ENCODE data around the gene NCK2. TPM values are rescaled to one million over a fixed set of nuclear protein-coding genes. Genes with fewer than 3 reads are reported as not detected.

Gene NCK2
- total and polyA plus RNA-seq, 2 of the 4 experiments (the other 2 are of a cell fraction) = 15.8 to 22.2 TPM

GRCh38 chr2:105864262-105864661, 119.5 kb downstream of the NCK2 start:
- dilution Hi-C loops (cut with HindIII; ENCODE audit: low sequenced_read_pairs, unreplicated experiment) = no loop called here
- H3K79me1 ChIP-seq (ENCODE audit: low read depth in 1 of 2, low read length in 2 of 2) = peaks cover 21 to 64% of the 10 kb centered on the region in 2 experiments
- ATAC-seq (ENCODE audit: low read depth) (no peak), DNase-seq (no peak)
- no peak overlapping the region for H4K91ac ChIP-seq (ENCODE audit: insufficient read depth, low read depth, low read length)
- no peak overlapping the region for H3K4me2 ChIP-seq (ENCODE audit: low read depth, low read length)
- H2BK20ac ChIP-seq (ENCODE audit: low read depth, low read length) = no peak overlapping the region
- no peak overlapping the region for H3K27ac ChIP-seq (ENCODE audit: insufficient read depth, low read length)
- peaks cover 20% of the 10 kb centered on the region for H4K20me1 ChIP-seq (ENCODE audit: insufficient read depth, low read length)
- no peaks in the 10 kb centered on the region for H3K36me3 ChIP-seq (ENCODE audit: control insufficient read depth, insufficient read depth, low read length)
- H3K9me3 ChIP-seq (ENCODE audit: control insufficient read depth, insufficient read depth, low read length) = no peaks in the 10 kb centered on the region
- H2BK15ac ChIP-seq (ENCODE audit: low read depth, low read length) = 0 out of 3 replicates have a peak overlapping the region, but pooled peaks have one; percentile 20
- ChIA-PET CTCF (no interaction called here), POLR2A (ENCODE audit: unreplicated experiment) (no interaction called here)
- intact Hi-C loops (cut with micrococcal nuclease) = no loop called here
- no peak overlapping the region for H3K56ac ChIP-seq (ENCODE audit: extremely low read depth, insufficient read depth, low read length)
- H3K4me3 ChIP-seq (ENCODE audit: insufficient read depth, low read depth, low read length) = no peak overlapping the region
- H2AK9ac ChIP-seq (replicated peaks; ENCODE audit: low read depth, low read length, poor library complexity) = no peak overlapping the region
- TF ChIP-seq CHD1 (IDR thresholded peaks at IDR 0.05; ENCODE audit: low read depth, low read length) (no peak), RFX5 (IDR thresholded peaks at IDR 0.05; ENCODE audit: low read depth, low read length) (no peak), MAZ (IDR thresholded peaks at IDR 0.05; ENCODE audit: borderline replicate concordance, low read depth, low read length) (no peak), RAD21 (IDR thresholded peaks at IDR 0.05; ENCODE audit: low read length) (no peak), CEBPB (IDR thresholded peaks at IDR 0.05; ENCODE audit: low read depth, low read length) (no peak), NFE2L2 (IDR thresholded peaks at IDR 0.05; ENCODE audit: low read depth, low read length) (no peak), POLR2A (IDR thresholded peaks at IDR 0.05; ENCODE audit: low read depth, low read length) (no peak), SMC3 (IDR thresholded peaks at IDR 0.05; ENCODE audit: low read depth, low read length) (no peak), BHLHE40 (IDR thresholded peaks at IDR 0.05; ENCODE audit: low read depth, low read length) (no peak), FOS (IDR thresholded peaks at IDR 0.05; ENCODE audit: low read depth, low read length) (no peak), ELK1 (IDR thresholded peaks at IDR 0.05; ENCODE audit: borderline replicate concordance, low read depth, low read length) (no peak), MXI1 (IDR thresholded peaks at IDR 0.05; ENCODE audit: borderline replicate concordance, low read depth, low read length) (no peak), MAFK (IDR thresholded peaks at IDR 0.05; ENCODE audit: low read depth, low read length) (no peak)
- TF ChIP-seq, protein P1, sequence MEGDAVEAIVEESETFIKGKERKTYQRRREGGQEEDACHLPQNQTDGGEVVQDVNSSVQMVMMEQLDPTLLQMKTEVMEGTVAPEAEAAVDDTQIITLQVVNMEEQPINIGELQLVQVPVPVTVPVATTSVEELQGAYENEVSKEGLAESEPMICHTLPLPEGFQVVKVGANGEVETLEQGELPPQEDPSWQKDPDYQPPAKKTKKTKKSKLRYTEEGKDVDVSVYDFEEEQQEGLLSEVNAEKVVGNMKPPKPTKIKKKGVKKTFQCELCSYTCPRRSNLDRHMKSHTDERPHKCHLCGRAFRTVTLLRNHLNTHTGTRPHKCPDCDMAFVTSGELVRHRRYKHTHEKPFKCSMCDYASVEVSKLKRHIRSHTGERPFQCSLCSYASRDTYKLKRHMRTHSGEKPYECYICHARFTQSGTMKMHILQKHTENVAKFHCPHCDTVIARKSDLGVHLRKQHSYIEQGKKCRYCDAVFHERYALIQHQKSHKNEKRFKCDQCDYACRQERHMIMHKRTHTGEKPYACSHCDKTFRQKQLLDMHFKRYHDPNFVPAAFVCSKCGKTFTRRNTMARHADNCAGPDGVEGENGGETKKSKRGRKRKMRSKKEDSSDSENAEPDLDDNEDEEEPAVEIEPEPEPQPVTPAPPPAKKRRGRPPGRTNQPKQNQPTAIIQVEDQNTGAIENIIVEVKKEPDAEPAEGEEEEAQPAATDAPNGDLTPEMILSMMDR (conservative IDR thresholded peaks at IDR 0.05; ENCODE audit: low read depth, low read length) = no peak
- TF ChIP-seq, protein P2, sequence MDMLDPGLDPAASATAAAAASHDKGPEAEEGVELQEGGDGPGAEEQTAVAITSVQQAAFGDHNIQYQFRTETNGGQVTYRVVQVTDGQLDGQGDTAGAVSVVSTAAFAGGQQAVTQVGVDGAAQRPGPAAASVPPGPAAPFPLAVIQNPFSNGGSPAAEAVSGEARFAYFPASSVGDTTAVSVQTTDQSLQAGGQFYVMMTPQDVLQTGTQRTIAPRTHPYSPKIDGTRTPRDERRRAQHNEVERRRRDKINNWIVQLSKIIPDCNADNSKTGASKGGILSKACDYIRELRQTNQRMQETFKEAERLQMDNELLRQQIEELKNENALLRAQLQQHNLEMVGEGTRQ (IDR thresholded peaks at IDR 0.05; ENCODE audit: low read depth, low read length) = no peak
- no peak overlapping the region for H2BK5ac ChIP-seq (ENCODE audit: low read depth, low read length, poor library complexity, severe bottlenecking)
- peaks cover 19% of the 10 kb centered on the region for H3K4me1 ChIP-seq (ENCODE audit: control insufficient read depth, insufficient read depth, low read length)
- H4K5ac ChIP-seq (ENCODE audit: low read depth, low read length) = no peak overlapping the region
- BruUV-seq (replicated peaks) = no TSS peak
- no peak overlapping the region for H2BK120ac ChIP-seq (ENCODE audit: low read depth, low read length)
- H3K23ac ChIP-seq (ENCODE audit: low read depth, low read length) = no peak overlapping the region
- no peak overlapping the region for H2AK5ac ChIP-seq (ENCODE audit: low read depth, low read length)
- in situ Hi-C loops (cut with MboI; ENCODE audit: low sequenced_read_pairs) = no loop called here
- no peak overlapping the region for H3K14ac ChIP-seq (replicated peaks; ENCODE audit: low read depth, low read length)
- H3K27me3 ChIP-seq (ENCODE audit: control insufficient read depth, insufficient read depth, low read length) = no peaks in the 10 kb centered on the region
- 67% methylated on average over 1 of the region's 6 CpGs; no CpG with 5 or more reads in 1 of the 2 experiments for WGBS, 2 experiments (ENCODE audit: extremely low coverage in 2 of 2, insufficient read length in 1 of 2)
- H4K8ac ChIP-seq (ENCODE audit: low read depth in 2 of 2, low read length in 2 of 2) = no peak overlapping the region
- H3K9ac ChIP-seq (ENCODE audit: low read depth, low read length) = no peak overlapping the region
- no peak overlapping the region for H3K18ac ChIP-seq (ENCODE audit: low read depth, low read length)
- H2AFZ ChIP-seq (replicated peaks; ENCODE audit: low read length, poor library complexity) = no peak overlapping the region
- peak overlapping the region; percentile 32; the same call in 1 of the 2 replicates for H3K4ac ChIP-seq (ENCODE audit: low read depth, low read length)
- peaks cover 29% of the 10 kb centered on the region for H3K9me1 ChIP-seq (ENCODE audit: insufficient read depth, low read length)

Data from IMR-90 (cell line).